SW 1271 (cell line): ENCODE results near the gene LETM1.

ENCODE experiments used
- DNase-seq, 2 experiments: peaks; one replicate each; lab custom pipeline; 2025; lab: John Stamatoyannopoulos, UW

Gene LETM1

GRCh38 chr4:1807332-1807777 is 48.6 kb downstream of the LETM1 start:
- no peak for DNase-seq

GRCh38 chr4:1806596-1807331 is 49.2 kb downstream of the LETM1 start:
- DNase-seq, result no peak

GRCh38 chr4:1806223-1806564 is 49.8 kb downstream of the LETM1 start:
- DNase-seq, result no peak

GRCh38 chr4:1805493-1806222 is 50.3 kb downstream of the LETM1 start:
- DNase-seq, result no peak

- DNase-seq, result no peak
Measured at GRCh38 chr4:1804638-1805492, 51.1 kb downstream of the LETM1 start.

- no peak for DNase-seq
Measured at GRCh38 chr4:1803523-1804423, 52.2 kb downstream of the LETM1 start.

- no peak for DNase-seq
Measured at GRCh38 chr4:1802720-1803522, 53.0 kb downstream of the LETM1 start.

GRCh38 chr4:1802151-1802715 is 53.7 kb downstream of the LETM1 start:
- no peak for DNase-seq

- no peak for DNase-seq
Measured at GRCh38 chr4:1801286-1801958, 54.5 kb downstream of the LETM1 start.

- DNase-seq, result no peak
Measured at GRCh38 chr4:1800805-1801204, 55.2 kb downstream of the LETM1 start.

- no peak for DNase-seq
Measured at GRCh38 chr4:1799387-1800375, 56.3 kb downstream of the LETM1 start.

- DNase-seq, result no peak
Measured at GRCh38 chr4:1798580-1799386, 57.2 kb downstream of the LETM1 start.

GRCh38 chr4:1797861-1798579 is 57.9 kb downstream of the LETM1 start:
- no peak for DNase-seq

GRCh38 chr4:1797298-1797860 is 58.6 kb downstream of the LETM1 start:
- DNase-seq, result no peak

- no peak for DNase-seq
Measured at GRCh38 chr4:1796486-1797204, 59.3 kb downstream of the LETM1 start.
